Daoy (cell line): ENCODE data around the gene PDE6A. TPM values are rescaled to one million over a fixed set of nuclear protein-coding genes. Genes with fewer than 3 reads are reported as not detected.

Experiments
- DNase-seq: peaks from one replicate; pipeline ENCODE4 v3.0.0-alpha.2; 2015; ENCODE audit warnings: low read depth
- total RNA-seq: library from RNA; depleted of rRNA; stranded (reverse); fragments of >200 nt; shearing (Covaris generic); gene quantifications from 2 replicates; pipeline ENCODE4 v1.2.3, GENCODE V29; 2014; rRNA removed

Gene PDE6A
- total RNA-seq, 1 experiment from 2014 or later: not detected

DNA sequence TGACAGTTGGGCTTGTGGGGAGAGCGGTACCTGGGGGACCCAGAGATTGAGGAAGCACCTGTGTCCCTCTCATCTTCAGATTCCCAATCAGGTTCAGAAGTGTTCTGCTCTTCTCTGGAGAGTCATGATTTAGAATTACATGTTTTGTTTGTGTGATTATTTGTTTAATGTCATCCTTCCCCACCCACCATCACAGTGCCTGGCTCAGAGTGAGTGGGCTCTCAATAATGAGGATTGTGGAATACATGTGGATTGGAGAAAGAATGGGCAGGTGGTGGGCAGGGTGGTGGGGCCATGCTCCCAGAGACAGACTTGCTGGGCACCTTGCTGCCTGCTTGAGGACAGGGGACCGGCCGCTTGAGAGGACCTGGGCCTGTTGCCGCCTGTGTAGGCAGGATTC, 126.5 kb downstream of the PDE6A start:
- no peak for DNase-seq

DNA sequence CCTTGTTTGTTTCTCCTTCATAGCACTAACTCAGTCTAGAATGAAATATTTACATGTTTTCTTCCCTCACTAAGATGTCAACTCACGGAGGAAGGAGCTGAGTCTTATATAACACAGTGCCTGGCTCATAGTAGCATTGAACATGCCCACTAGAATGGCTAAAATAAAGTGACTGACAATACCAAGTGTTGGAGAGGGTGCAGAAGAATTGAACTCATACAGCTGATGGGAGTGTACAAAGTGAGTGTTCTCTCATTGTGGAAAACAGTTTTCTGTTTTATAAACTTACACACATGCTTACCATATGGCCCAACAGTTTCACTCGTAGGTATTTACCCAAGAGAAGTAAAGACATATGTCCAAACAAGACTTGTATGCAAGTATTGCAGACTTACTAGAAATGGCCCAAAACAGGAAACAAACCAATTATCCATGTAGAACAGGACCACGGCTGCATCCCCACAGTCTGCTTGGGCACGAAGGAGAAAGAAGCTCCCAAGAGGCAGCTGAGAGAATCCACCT, 127.0 kb downstream of the PDE6A start:
- DNase-seq: no peak

DNA sequence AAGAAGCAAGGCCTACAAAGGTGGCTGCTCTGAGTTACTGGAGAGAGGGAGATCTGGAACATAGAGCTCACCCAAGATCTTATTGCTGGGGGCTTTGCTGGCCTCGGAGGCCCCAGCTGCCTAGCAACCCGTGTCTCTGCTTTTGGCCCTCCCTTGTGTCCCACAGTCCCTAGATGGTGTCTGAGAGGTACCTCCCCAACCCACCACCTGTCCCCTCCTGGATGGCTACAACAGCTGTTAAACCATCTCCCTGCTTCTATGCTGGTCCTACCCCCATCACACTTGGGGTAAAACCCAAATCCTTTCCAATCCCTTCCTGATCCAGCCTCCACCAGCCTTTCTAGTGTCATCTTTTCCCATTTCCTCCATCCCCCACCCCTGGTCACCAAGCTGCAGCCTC, 127.9 kb downstream of the PDE6A start:
- no peak for DNase-seq

DNA sequence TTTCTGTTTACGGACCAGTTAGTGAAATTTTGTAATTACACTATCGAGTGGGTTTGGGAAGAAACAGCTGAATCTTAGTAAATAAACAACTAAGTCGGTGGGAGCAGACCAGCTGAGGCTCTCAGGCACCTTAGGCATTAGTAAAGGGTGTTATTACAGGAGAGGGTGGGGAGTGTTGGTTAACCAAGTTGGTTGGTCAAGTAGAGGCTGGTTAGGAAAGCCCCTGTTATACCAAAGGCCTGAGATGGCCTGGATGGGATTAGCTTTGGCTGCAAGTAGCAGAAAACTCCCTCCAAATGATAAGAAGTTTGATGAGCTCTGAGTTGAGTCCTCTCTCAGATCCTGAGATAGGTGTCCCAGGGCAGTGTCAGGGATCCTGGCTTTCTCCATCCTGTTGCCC, 133.1 kb downstream of the PDE6A start:
- DNase-seq: no peak

DNA sequence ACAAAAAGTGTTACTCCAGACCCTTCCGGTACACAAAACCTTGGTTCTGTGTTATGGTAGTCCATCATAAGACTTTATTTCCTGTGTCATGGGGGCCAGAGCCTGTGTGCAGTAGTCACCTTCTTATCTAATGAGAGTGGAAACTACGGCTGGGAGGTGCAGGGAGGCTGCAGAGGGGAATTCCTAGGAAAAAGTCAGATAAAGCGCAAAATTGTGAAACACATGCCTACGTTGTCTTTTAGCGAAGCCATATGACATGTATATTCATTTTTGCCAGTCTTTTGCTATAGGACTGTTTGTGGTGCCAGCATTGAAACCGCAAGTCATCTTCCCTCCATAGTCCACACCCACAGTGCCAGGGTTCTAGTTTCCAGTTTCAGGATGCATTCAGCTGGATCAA, 133.7 kb downstream of the PDE6A start:
- DNase-seq: no peak

DNA sequence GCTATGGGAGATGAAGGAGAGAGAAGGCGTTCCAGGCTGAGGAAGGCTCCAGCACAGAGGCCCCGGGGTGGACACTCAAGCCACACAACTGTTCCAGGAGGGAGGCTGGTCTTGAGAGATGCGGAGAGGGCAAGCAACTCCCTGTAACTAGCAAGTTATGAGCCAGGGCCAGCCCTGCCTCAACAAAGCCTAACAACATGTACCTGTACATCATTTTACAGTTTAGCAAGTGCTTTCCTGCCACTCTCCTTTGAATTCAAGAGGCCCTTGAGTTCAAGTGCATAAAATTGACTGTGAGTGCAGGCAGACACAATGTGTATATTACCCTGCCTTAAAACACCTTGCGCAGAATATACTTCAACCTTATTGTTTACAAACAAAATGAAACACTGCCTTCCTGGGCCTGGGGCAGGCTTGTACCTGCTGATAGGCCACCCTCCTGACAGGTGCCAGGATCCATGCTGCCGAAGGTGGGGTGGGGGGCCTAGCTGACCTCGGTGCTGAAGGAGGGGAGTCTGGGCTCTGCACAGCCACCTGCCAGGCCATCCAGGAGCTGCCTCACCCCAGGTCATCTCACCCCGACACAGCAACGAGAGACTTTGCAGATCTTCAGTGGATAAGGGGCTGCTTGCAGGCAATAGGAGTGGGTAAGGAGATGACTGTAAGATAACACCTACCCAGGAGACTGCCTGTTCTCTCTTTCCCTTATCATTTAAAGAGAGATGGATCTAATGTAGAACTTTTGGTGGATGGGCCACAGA, 134.5 kb downstream of the PDE6A start:
- no peak for DNase-seq

DNA sequence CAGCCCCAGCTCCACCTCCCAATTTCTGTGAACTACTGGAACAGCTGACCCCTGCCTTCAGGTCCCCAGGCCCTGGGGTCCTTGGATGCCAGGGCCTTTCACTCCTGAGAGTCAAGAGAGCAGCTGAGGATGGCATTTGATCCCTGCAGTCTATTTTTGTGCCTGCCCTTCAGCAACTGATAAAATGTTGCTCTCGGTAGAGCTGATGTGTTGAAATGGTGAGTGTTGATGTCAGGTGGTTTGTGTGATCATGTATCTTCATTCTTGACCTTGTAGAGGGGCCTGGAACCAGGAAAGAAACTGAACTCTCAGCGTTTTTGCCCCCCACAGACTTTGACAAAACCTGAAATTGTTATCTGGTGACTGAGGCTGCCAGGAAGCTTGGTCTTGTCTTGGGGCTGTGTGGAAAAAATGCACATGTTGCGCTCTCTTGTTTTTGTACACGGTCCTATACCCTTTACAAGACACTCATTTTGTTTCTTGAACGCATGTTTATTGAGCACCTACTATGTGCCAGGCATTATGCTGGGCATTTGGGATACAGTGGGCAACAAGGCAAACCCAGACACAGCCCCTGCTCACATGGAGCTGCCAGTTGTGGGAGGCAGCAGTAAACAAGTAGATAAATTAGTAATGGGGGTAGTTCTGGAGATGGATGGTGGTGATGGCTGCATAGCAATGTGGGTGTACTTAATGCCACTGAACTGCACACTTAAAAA, 136.2 kb downstream of the PDE6A start:
- DNase-seq: no peak

Other genes starting within 250 kb of the PDE6A start
- gene PPARGC1B, start 214.5 kb downstream of the PDE6A start, total RNA-seq: 0.97 and 2.1 TPM in 2 replicates
- gene SLC26A2, start 16.0 kb upstream of the PDE6A start, total RNA-seq: 9.3 and 11.1 TPM in 2 replicates
- gene TIGD6, start 55.9 kb upstream of the PDE6A start, total RNA-seq: 1.7 and 4.3 TPM in 2 replicates
- gene HMGXB3, start 55.9 kb upstream of the PDE6A start, total RNA-seq: 33.2 and 35.6 TPM in 2 replicates
- 0.11 TPM in 1 of 2 replicates, not detected in the other for gene CSF1R, start 141.8 kb upstream of the PDE6A start, total RNA-seq
- gene PDGFRB, start 211.1 kb upstream of the PDE6A start, total RNA-seq: 8.6 and 9.4 TPM in 2 replicates
- gene CDX1, start 222.0 kb upstream of the PDE6A start, total RNA-seq: 0.06 and 1.3 TPM in 2 replicates
- 0.06 TPM in 1 of 2 replicates, not detected in the other for gene SLC6A7, start 245.3 kb upstream of the PDE6A start, total RNA-seq